ENCODE results near the gene MTUS2. TPM values are rescaled to one million over a fixed set of nuclear protein-coding genes. Genes with fewer than 3 reads are reported as not detected.

The MTUS2 gene
- total RNA-seq, 1 experiment from 2014 or later, result not detected

DNA sequence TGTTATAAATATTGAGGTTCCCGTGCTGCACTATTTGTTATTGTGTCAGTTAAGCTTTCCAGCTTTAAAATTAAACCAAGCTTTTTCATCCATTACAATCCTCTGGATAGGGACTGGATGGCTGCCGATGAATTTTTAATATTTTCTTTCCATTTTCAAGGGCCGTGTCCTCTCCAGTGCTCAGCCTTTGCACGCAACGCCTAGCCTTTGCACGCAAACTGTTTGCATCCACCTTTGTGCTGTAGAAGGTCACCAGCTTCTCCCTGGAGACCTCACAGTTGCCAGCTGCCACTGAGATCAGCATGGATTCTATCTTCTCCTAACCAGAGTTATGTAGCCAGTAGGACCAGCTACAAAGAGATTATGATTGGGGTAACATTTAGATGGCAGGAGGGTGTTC is 534.9 kb downstream of the MTUS2 start:
- DNase-seq (no peak), ATAC-seq (no peak)
- H4K20me1 ChIP-seq (ENCODE audit: low read length), result no peaks in the 10 kb centered on the region
- intact Hi-C loops (cut with micrococcal nuclease), result no loop called here
- no peak overlapping the region for H3K4me3 ChIP-seq (ENCODE audit: low read length)
- ChIA-PET CTCF (no interaction called here), POLR2A (ENCODE audit: unreplicated experiment) (no interaction called here)
- no peaks in the 10 kb centered on the region for H3K36me3 ChIP-seq (ENCODE audit: low read depth, low read length)
- H3K9me2 ChIP-seq (replicated peaks; ENCODE audit: low read length), result no peaks in the 10 kb centered on the region
- no peak overlapping the region for H3K4me2 ChIP-seq (ENCODE audit: low read length)
- H3K27me3 ChIP-seq (ENCODE audit: low read length), result peaks cover 59% of the 10 kb centered on the region
- TF ChIP-seq EZH2 (IDR thresholded peaks at IDR 0.05; ENCODE audit: low read length, unreplicated experiment), result no peak
- TF ChIP-seq CTCF (conservative IDR thresholded peaks at IDR 0.05; ENCODE audit: low read depth, low read length), result no peak
- no peak overlapping the region for H3K9ac ChIP-seq (ENCODE audit: low read length)
- H3K9me3 ChIP-seq (ENCODE audit: low read length), result no peaks in the 10 kb centered on the region
- no peaks in the 10 kb centered on the region for H3F3A ChIP-seq (ENCODE audit: low read length, unreplicated experiment)
- H3K27ac ChIP-seq (ENCODE audit: low read length), result no peak overlapping the region
- no peaks in the 10 kb centered on the region for H3K79me2 ChIP-seq (ENCODE audit: low read length)
- no TSS peak for BruUV-seq (replicated peaks)
- no peak overlapping the region for H2AFZ ChIP-seq (ENCODE audit: low read length)
- no peaks in the 10 kb centered on the region for H3K4me1 ChIP-seq (ENCODE audit: insufficient read depth, low read length)

GRCh38 chr13:29359181-29359580 is 539.0 kb downstream of the MTUS2 start:
- Histone ChIP-seq H2AFZ (ENCODE audit: low read length) (no peak overlapping the region), H3K4me3 (ENCODE audit: low read length) (no peak overlapping the region), H3K9me2 (replicated peaks; ENCODE audit: low read length) (no peaks in the 10 kb centered on the region), H3K9me3 (ENCODE audit: low read length) (no peaks in the 10 kb centered on the region), H3K27ac (ENCODE audit: low read length) (no peak overlapping the region), H3K4me1 (ENCODE audit: insufficient read depth, low read length) (no peaks in the 10 kb centered on the region), H3K9ac (ENCODE audit: low read length) (no peak overlapping the region), H3F3A (ENCODE audit: low read length, unreplicated experiment) (no peaks in the 10 kb centered on the region), H3K36me3 (ENCODE audit: low read depth, low read length) (no peaks in the 10 kb centered on the region), H4K20me1 (ENCODE audit: low read length) (no peaks in the 10 kb centered on the region), H3K4me2 (ENCODE audit: low read length) (no peak overlapping the region), H3K79me2 (ENCODE audit: low read length) (no peaks in the 10 kb centered on the region), H3K27me3 (ENCODE audit: low read length) (peaks cover 70% of the 10 kb centered on the region)
- DNase-seq (no peak), ATAC-seq (no peak)
- CTCF ChIA-PET, result no interaction called here
- no peak for TF ChIP-seq EZH2 (IDR thresholded peaks at IDR 0.05; ENCODE audit: low read length, unreplicated experiment)
- no peak for TF ChIP-seq EZH2phosphoT487 (IDR thresholded peaks at IDR 0.05; ENCODE audit: borderline replicate concordance, low read length)
- TF ChIP-seq CTCF (conservative IDR thresholded peaks at IDR 0.05; ENCODE audit: low read depth, low read length), result no peak
- intact Hi-C loops (cut with micrococcal nuclease), result no loop called here
- POLR2A ChIA-PET (ENCODE audit: unreplicated experiment), result no interaction called here
- no TSS peak for BruUV-seq (replicated peaks)

DNA sequence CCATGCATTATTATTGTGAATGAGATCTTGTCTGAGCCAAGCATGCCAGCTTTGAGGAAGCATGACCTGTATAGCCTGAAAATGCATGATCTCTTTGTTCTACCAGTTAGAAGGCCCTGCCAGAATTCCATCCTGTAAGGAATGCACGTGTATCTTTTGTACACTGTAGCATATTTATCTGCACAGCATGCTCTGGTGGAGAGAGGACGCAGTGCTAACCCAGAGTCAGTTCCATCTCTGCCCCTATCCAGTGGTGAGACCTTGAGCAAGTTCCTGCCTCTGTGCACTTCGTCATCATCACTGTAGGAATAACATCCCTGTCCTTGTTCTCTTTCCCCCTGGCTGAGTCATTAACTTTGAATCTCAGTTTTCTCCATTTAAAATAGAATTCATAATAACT is 541.6 kb downstream of the MTUS2 start:
- no peaks in the 10 kb centered on the region for H3K79me2 ChIP-seq (ENCODE audit: low read length)
- ATAC-seq (no peak), DNase-seq (no peak)
- no peak overlapping the region for H3K4me3 ChIP-seq (ENCODE audit: low read length)
- intact Hi-C loops (cut with micrococcal nuclease), result loop anchor here (10.0 kb wide), 1 partner anchor 557 kb away; no protein-coding TSS in a partner anchor
- ChIA-PET CTCF (no interaction called here), POLR2A (ENCODE audit: unreplicated experiment) (no interaction called here)
- BruUV-seq (replicated peaks), result no TSS peak
- no peaks in the 10 kb centered on the region for H3K9me3 ChIP-seq (ENCODE audit: low read length)
- no peaks in the 10 kb centered on the region for H3K4me1 ChIP-seq (ENCODE audit: insufficient read depth, low read length)
- no peak overlapping the region for H3K9ac ChIP-seq (ENCODE audit: low read length)
- H3K9me2 ChIP-seq (replicated peaks; ENCODE audit: low read length), result no peaks in the 10 kb centered on the region
- no peaks in the 10 kb centered on the region for H3K36me3 ChIP-seq (ENCODE audit: low read depth, low read length)
- no peaks in the 10 kb centered on the region for H3F3A ChIP-seq (ENCODE audit: low read length, unreplicated experiment)
- H3K27ac ChIP-seq (ENCODE audit: low read length), result no peak overlapping the region
- H2AFZ ChIP-seq (ENCODE audit: low read length), result no peak overlapping the region
- TF ChIP-seq EZH2 (IDR thresholded peaks at IDR 0.05; ENCODE audit: low read length, unreplicated experiment), result no peak
- TF ChIP-seq EZH2phosphoT487 (IDR thresholded peaks at IDR 0.05; ENCODE audit: borderline replicate concordance, low read length), result no peak
- TF ChIP-seq CTCF (conservative IDR thresholded peaks at IDR 0.05; ENCODE audit: low read depth, low read length), result no peak
- peaks cover 45% of the 10 kb centered on the region for H3K27me3 ChIP-seq (ENCODE audit: low read length)
- no peaks in the 10 kb centered on the region for H4K20me1 ChIP-seq (ENCODE audit: low read length)
- no peak overlapping the region for H3K4me2 ChIP-seq (ENCODE audit: low read length)
